ENCODE data around the gene ACSS1.
A peak's percentile ranks its signal among the peaks of the same experiment; 100 is the strongest.

Gene ACSS1

GRCh38 chr20:24989162-24989561 lies 68.8 kb downstream of the ACSS1 start:
- DNase-seq (ENCODE audit: low spot score): no peak

GRCh38 chr20:24987873-24988835 lies 69.8 kb downstream of the ACSS1 start:
- ATAC-seq (ENCODE audit: low read depth) (no peak), DNase-seq (ENCODE audit: low spot score) (no peak)
- Histone ChIP-seq H3K27me3 (ENCODE audit: insufficient read depth, poor library complexity, severe bottlenecking) (no peaks in the 10 kb centered on the region), H3K36me3 (ENCODE audit: low read depth) (peaks cover 9% of the 10 kb centered on the region), H3K27ac (ENCODE audit: poor library complexity, severe bottlenecking) (no peak overlapping the region), H3K9me3 (ENCODE audit: severe bottlenecking) (no peaks in the 10 kb centered on the region), H3K4me3 (ENCODE audit: severe bottlenecking) (no peak overlapping the region), H3K4me1 (ENCODE audit: insufficient read depth, poor library complexity, severe bottlenecking) (peaks cover 5% of the 10 kb centered on the region)
- TF ChIP-seq CTCF (IDR thresholded peaks at IDR 0.05; ENCODE audit: poor library complexity, severe bottlenecking): no peak

More at GRCh38 chr20:24989162-24989561, 68.8 kb downstream of the ACSS1 start:
- H3K27ac ChIP-seq (ENCODE audit: poor library complexity, severe bottlenecking): no peak overlapping the region
- no peak overlapping the region for H3K4me3 ChIP-seq (ENCODE audit: severe bottlenecking)
- H3K9me3 ChIP-seq (ENCODE audit: severe bottlenecking): no peaks in the 10 kb centered on the region
- H3K36me3 ChIP-seq (ENCODE audit: low read depth): peaks cover 3% of the 10 kb centered on the region; the same call in 1 of the 2 replicates
- no peak for ATAC-seq (ENCODE audit: low read depth)
- no peak for TF ChIP-seq CTCF (IDR thresholded peaks at IDR 0.05; ENCODE audit: poor library complexity, severe bottlenecking)
- peaks cover 8% of the 10 kb centered on the region for H3K4me1 ChIP-seq (ENCODE audit: insufficient read depth, poor library complexity, severe bottlenecking)
- no peaks in the 10 kb centered on the region for H3K27me3 ChIP-seq (ENCODE audit: insufficient read depth, poor library complexity, severe bottlenecking)

- Histone ChIP-seq H3K9me3 (ENCODE audit: severe bottlenecking) (no peaks in the 10 kb centered on the region), H3K36me3 (ENCODE audit: low read depth) (peaks cover 14% of the 10 kb centered on the region), H3K27me3 (ENCODE audit: insufficient read depth, poor library complexity, severe bottlenecking) (no peaks in the 10 kb centered on the region), H3K27ac (ENCODE audit: poor library complexity, severe bottlenecking) (no peak overlapping the region), H3K4me1 (ENCODE audit: insufficient read depth, poor library complexity, severe bottlenecking) (peaks cover 5% of the 10 kb centered on the region), H3K4me3 (ENCODE audit: severe bottlenecking) (no peak overlapping the region)
- DNase-seq (ENCODE audit: low spot score): no peak
- no peak for TF ChIP-seq CTCF (IDR thresholded peaks at IDR 0.05; ENCODE audit: poor library complexity, severe bottlenecking)
- peak; percentile 30; the same call in 1 of the 3 replicates for ATAC-seq (ENCODE audit: low read depth)
Observed at GRCh38 chr20:24987244-24987643, 70.7 kb downstream of the ACSS1 start.

- no peak for TF ChIP-seq CTCF (IDR thresholded peaks at IDR 0.05; ENCODE audit: poor library complexity, severe bottlenecking)
- H3K27ac ChIP-seq (ENCODE audit: poor library complexity, severe bottlenecking): no peak overlapping the region
- H3K4me3 ChIP-seq (ENCODE audit: severe bottlenecking): no peak overlapping the region
- H3K36me3 ChIP-seq (ENCODE audit: low read depth): peaks cover 14% of the 10 kb centered on the region
- ATAC-seq (ENCODE audit: low read depth): no peak
- H3K27me3 ChIP-seq (ENCODE audit: insufficient read depth, poor library complexity, severe bottlenecking): no peaks in the 10 kb centered on the region
- peaks cover 5% of the 10 kb centered on the region for H3K4me1 ChIP-seq (ENCODE audit: insufficient read depth, poor library complexity, severe bottlenecking)
- no peaks in the 10 kb centered on the region for H3K9me3 ChIP-seq (ENCODE audit: severe bottlenecking)
- DNase-seq (ENCODE audit: low spot score): no peak
Observed at GRCh38 chr20:24986436-24987015, 71.4 kb downstream of the ACSS1 start.
